Measurements from ENCODE around the gene RNASEH2A.

The RNASEH2A gene

GRCh38 chr19:12783291-12783848 lies 23.0 kb upstream of the RNASEH2A start:
- DNase-seq = no peak

- DNase-seq = no peak
Measured at GRCh38 chr19:12783849-12784393, 22.5 kb upstream of the RNASEH2A start.

- no peak for DNase-seq
Measured at GRCh38 chr19:12784394-12784870, 22.0 kb upstream of the RNASEH2A start.

GRCh38 chr19:12784871-12785430 lies 21.4 kb upstream of the RNASEH2A start:
- no peak for DNase-seq

- no peak for DNase-seq
Measured at GRCh38 chr19:12785431-12786031, 20.9 kb upstream of the RNASEH2A start.

GRCh38 chr19:12786141-12786870 lies 20.1 kb upstream of the RNASEH2A start:
- no peak for DNase-seq

- no peak for DNase-seq
Measured at GRCh38 chr19:12786952-12787351, 19.4 kb upstream of the RNASEH2A start.

GRCh38 chr19:12787458-12787857 lies 18.9 kb upstream of the RNASEH2A start:
- DNase-seq = no peak

- peak; percentile 9 for DNase-seq
Measured at GRCh38 chr19:12788042-12788681, 18.2 kb upstream of the RNASEH2A start.

- DNase-seq = no peak
Measured at GRCh38 chr19:12788682-12789097, 17.7 kb upstream of the RNASEH2A start.

GRCh38 chr19:12789098-12789903 lies 17.1 kb upstream of the RNASEH2A start:
- DNase-seq = no peak

- DNase-seq = no peak
Measured at GRCh38 chr19:12789904-12790619, 16.3 kb upstream of the RNASEH2A start.

GRCh38 chr19:12790628-12791344 lies 15.6 kb upstream of the RNASEH2A start:
- DNase-seq = no peak

- DNase-seq = peak; percentile 92
Measured at GRCh38 chr19:12791345-12792050, 14.9 kb upstream of the RNASEH2A start, which contains the start of gene JUNB. Gene JUNB (plus strand): TSS chr19:12791486. CDS start chr19:12791772, 286 bp downstream.

GRCh38 chr19:12792051-12792852 lies 14.1 kb upstream of the RNASEH2A start:
- DNase-seq = peak; percentile 54

GRCh38 chr19:12792853-12793289 lies 13.5 kb upstream of the RNASEH2A start:
- DNase-seq = no peak

- DNase-seq = peak; percentile 86
Measured at GRCh38 chr19:12793290-12794195, 12.8 kb upstream of the RNASEH2A start.

All from NCI-H446 treated with DMSO at 0.1 percent for 48 hours (cell line).